Measurements from ENCODE around the gene C9orf72. TPM values are rescaled to one million over a fixed set of nuclear protein-coding genes. Genes with fewer than 3 reads are reported as not detected.

Gene C9orf72
- total and polyA plus RNA-seq, 9 of the 15 experiments (the other 6 are each of a cell fraction or from before 2014, with no cell fraction given) = 2.3 to 7.3 (median 4.1) TPM

DNA sequence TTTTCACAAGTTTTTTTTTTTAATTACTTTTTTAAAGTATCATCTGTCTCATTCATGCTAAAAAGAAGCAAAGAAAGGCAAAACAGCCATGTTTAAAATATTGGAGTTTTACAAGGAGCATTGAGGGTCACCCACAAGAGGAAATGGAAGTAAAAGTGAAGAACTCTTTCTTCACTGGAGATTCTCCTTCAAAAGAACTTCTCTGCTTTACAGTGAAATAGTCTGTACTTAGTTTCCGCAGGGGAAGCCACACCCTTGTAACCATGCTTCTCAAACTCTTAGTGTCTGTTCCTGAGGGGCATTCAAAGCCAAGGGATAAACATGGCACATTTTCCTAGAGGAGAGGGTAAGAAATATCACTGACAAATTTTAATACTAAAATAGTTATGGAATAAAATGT is 8.6 kb downstream of the C9orf72 start:
- H3K4me2 ChIP-seq (ENCODE audit: insufficient read depth, low read length) = no peak overlapping the region
- H3K79me2 ChIP-seq (ENCODE audit: control insufficient read depth, insufficient read depth, low read length) = no peaks in the 10 kb centered on the region
- no peaks in the 10 kb centered on the region for H4K20me1 ChIP-seq (replicated peaks; ENCODE audit: control insufficient read depth, insufficient read depth, low read length)
- no peaks in the 10 kb centered on the region for H3K9me1 ChIP-seq (ENCODE audit: control insufficient read depth, insufficient read depth, low read length)
- no peak for ATAC-seq
- no peaks in the 10 kb centered on the region for H3K9me3 ChIP-seq (replicated peaks; ENCODE audit: control insufficient read depth, insufficient read depth, low read depth, low read length)
- no peaks in the 10 kb centered on the region for H3K27me3 ChIP-seq (ENCODE audit: control insufficient read depth in 2 of 2, insufficient read depth in 2 of 2, low read length in 2 of 2)
- no peak for FAIRE-seq
- no peak overlapping the region for H3K9ac ChIP-seq (ENCODE audit: insufficient read depth in 1 of 2, low read depth in 2 of 2, low read length in 2 of 2)
- ChIA-PET CTCF (ENCODE audit: low intra/inter-chr PET ratio) (no interaction called here), POLR2A (no interaction called here)
- no peak for DNase-seq (ENCODE audit: extremely low read depth in 1 of 4, low spot score in 3 of 4)
- no peak for TF ChIP-seq ZNF717 (CRISPR knock-in tag; IDR thresholded peaks at IDR 0.05)
- no peak overlapping the region for H3K27ac ChIP-seq (ENCODE audit: extremely low read depth, low read depth, low read length)
- BruUV-seq (replicated peaks) = no TSS peak
- in situ Hi-C loops (cut with MboI) (no loop called here), intact Hi-C loops (cut with micrococcal nuclease) (no loop called here)
- 100% methylated on average over 1 of the region's 1 CpG for WGBS (ENCODE audit: insufficient coverage, low coverage, missing lambda C conversion rate)
- H3K4me1 ChIP-seq (replicated peaks in 1 of 2; ENCODE audit: control insufficient read depth in 2 of 2, insufficient read depth in 2 of 2, low read length in 2 of 2) = no peaks in the 10 kb centered on the region
- H2AFZ ChIP-seq (ENCODE audit: low read depth, low read length) = no peak overlapping the region
- 0 out of 3 replicates have a peak, but pooled peaks cover 2% of the 10 kb centered on the region for H3K36me3 ChIP-seq (ENCODE audit: control insufficient read depth, insufficient read depth, low read length)
- no peak overlapping the region for H3K4me3 ChIP-seq

DNA sequence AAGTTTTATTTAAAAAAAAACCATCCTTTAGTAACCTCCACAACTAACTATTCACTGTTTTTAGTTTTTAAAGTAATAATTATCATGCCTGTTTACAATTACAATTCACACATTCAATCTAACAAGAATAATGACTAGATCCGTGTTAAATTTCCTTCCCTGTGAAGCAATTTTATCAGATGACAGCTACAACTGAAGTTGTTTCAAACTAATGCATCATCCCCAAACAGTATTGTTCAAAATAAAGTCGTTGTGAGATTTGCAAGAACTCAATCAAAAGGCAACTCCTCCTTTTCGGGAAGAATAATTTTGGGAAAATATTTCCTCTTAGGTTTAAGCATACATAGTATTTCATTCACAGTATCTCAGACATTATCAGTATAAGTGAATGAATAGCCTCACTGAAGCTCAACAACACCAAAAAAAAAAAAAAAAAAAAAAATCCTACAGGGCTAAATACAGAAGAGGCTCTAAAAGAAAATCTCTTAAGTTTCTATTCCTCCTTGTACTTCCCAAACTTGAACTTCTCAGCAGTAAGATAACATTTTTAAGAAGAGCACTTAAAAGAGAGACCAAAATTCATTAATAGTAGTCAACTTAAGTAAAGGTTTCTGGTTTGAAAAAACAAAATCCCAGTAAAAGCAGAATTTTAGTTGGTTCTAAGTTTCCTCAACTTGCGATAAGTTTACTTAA is 9.4 kb downstream of the C9orf72 start:
- Histone ChIP-seq H3K9me3 (replicated peaks; ENCODE audit: control insufficient read depth, insufficient read depth, low read depth, low read length) (no peaks in the 10 kb centered on the region), H3K9me1 (ENCODE audit: control insufficient read depth, insufficient read depth, low read length) (no peaks in the 10 kb centered on the region), H3K4me2 (ENCODE audit: insufficient read depth, low read length) (no peak overlapping the region), H2AFZ (ENCODE audit: low read depth, low read length) (no peak overlapping the region), H3K36me3 (ENCODE audit: control insufficient read depth, insufficient read depth, low read length) (0 out of 3 replicates have a peak, but pooled peaks cover 2% of the 10 kb centered on the region), H3K27me3 (ENCODE audit: control insufficient read depth in 2 of 2, insufficient read depth in 2 of 2, low read length in 2 of 2) (no peaks in the 10 kb centered on the region), H3K4me3 (no peak overlapping the region), H3K27ac (ENCODE audit: extremely low read depth, low read depth, low read length) (no peak overlapping the region), H3K9ac (ENCODE audit: insufficient read depth in 1 of 2, low read depth in 2 of 2, low read length in 2 of 2) (no peak overlapping the region), H3K79me2 (ENCODE audit: control insufficient read depth, insufficient read depth, low read length) (no peaks in the 10 kb centered on the region), H4K20me1 (replicated peaks; ENCODE audit: control insufficient read depth, insufficient read depth, low read length) (no peaks in the 10 kb centered on the region), H3K4me1 (replicated peaks in 1 of 2; ENCODE audit: control insufficient read depth in 2 of 2, insufficient read depth in 2 of 2, low read length in 2 of 2) (no peaks in the 10 kb centered on the region)
- ChIA-PET CTCF (ENCODE audit: low intra/inter-chr PET ratio) (no interaction called here), POLR2A (interaction anchor here (0.6 kb wide), 1 partner anchor 21 kb away, joined by 3 read pairs; no protein-coding TSS in a partner anchor)
- ATAC-seq = no peak
- 14% methylated on average over 1 of the region's 4 CpGs for WGBS (ENCODE audit: insufficient coverage, low coverage, missing lambda C conversion rate)
- intact Hi-C loops (cut with micrococcal nuclease) (no loop called here), in situ Hi-C loops (cut with MboI) (no loop called here)
- FAIRE-seq = no peak
- no peak for DNase-seq (ENCODE audit: extremely low read depth in 1 of 4, low spot score in 3 of 4)
- TF ChIP-seq HEY1 (CRISPR knock-in tag; IDR thresholded peaks at IDR 0.05; ENCODE audit: borderline replicate concordance) (no peak), RBM39 (optimal IDR thresholded peaks at IDR 0.05; ENCODE audit: low read depth, low read length) (no peak)
- no TSS peak for BruUV-seq (replicated peaks)

Measured in K562 (cell line).